CD4-positive, alpha-beta T cell treated with Interleukin-10 for 1 hour (primary cell): ENCODE results near the gene ODAD2.
"Not testable (repeated sequence)": the region's sequence is repeated elsewhere in the genome, so short reads cannot be mapped to it uniquely, and the experiment has no call there.

Experiments
- DNase-seq: peaks from one replicate; pipeline ENCODE4 v3.0.0-alpha.2; 2020

Gene ODAD2

GRCh38 chr10:27998954-27999275 is at the start of gene ODAD2:
ODAD2 (minus strand) TSS chr10:27999079; CDS start chr10:27995142, 3,937 bp downstream.
- no peak for DNase-seq

GRCh38 chr10:28047061-28047460 is 48.2 kb upstream of the ODAD2 start:
- no peak for DNase-seq

- DNase-seq, result no peak
These were observed 47.7 kb upstream of the ODAD2 start for GRCh38 chr10:28046579-28046978.

- no peak for DNase-seq
These were observed 45.1 kb upstream of the ODAD2 start for GRCh38 chr10:28043941-28044340.

GRCh38 chr10:28036587-28036986 is 37.7 kb upstream of the ODAD2 start:
- no peak for DNase-seq

- no peak for DNase-seq
These were observed 22.4 kb upstream of the ODAD2 start for GRCh38 chr10:28020993-28021982.

GRCh38 chr10:28020080-28020860 is 21.4 kb upstream of the ODAD2 start:
- no peak for DNase-seq

GRCh38 chr10:28014651-28015050 is 15.8 kb upstream of the ODAD2 start:
- no peak for DNase-seq

- no peak for DNase-seq
These were observed 14.2 kb upstream of the ODAD2 start for GRCh38 chr10:28012990-28013515.

- no peak for DNase-seq
These were observed 11.9 kb upstream of the ODAD2 start for GRCh38 chr10:28010821-28011220.

- no peak for DNase-seq
These were observed 9.2 kb upstream of the ODAD2 start for GRCh38 chr10:28008054-28008453.

GRCh38 chr10:28001353-28001752 is 2.5 kb upstream of the ODAD2 start:
- no peak for DNase-seq

GRCh38 chr10:27998178-27998953 is 513 bp downstream of the ODAD2 start:
- DNase-seq, result peak; percentile 7

- DNase-seq, result no peak
These were observed 1.1 kb downstream of the ODAD2 start for GRCh38 chr10:27997865-27998177.

GRCh38 chr10:27995311-27995710 is 3.6 kb downstream of the ODAD2 start:
- no peak for DNase-seq

GRCh38 chr10:27989357-27989756 is 9.5 kb downstream of the ODAD2 start:
- not testable (repeated sequence) for DNase-seq

- DNase-seq, result no peak
These were observed 12.1 kb downstream of the ODAD2 start for GRCh38 chr10:27986821-27987220.

GRCh38 chr10:27982875-27983543 is 15.9 kb downstream of the ODAD2 start:
- DNase-seq, result no peak

- DNase-seq, result no peak
These were observed 17.1 kb downstream of the ODAD2 start for GRCh38 chr10:27981744-27982143.

GRCh38 chr10:27970795-27971194 is 28.1 kb downstream of the ODAD2 start:
- not testable (repeated sequence) for DNase-seq

- DNase-seq, result not testable (repeated sequence)
These were observed 28.9 kb downstream of the ODAD2 start for GRCh38 chr10:27969931-27970330.

- DNase-seq, result no peak
These were observed 39.7 kb downstream of the ODAD2 start for GRCh38 chr10:27959093-27959715.
